ENCODE results near the gene SHROOM2.

DNA sequence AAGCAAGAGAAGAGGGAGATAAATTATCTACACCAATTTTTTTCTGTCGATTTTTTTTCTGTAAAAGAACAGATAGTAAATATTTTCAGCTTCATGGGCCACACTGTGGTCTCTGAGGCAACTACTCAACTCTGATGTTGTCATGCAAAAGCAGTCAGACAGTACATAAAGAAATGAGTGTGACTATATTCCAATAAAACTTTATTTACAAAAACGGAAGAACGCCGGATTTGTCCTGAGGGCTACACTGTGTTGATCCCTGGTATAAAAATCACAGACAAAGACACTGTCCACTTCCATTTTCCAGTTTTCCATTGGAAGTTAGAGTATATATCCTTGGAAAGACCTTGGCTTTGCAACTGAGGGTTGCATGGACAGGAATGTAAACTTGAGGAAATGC lies 38.6 kb upstream of the SHROOM2 start:
- TF ChIP-seq, protein P1, sequence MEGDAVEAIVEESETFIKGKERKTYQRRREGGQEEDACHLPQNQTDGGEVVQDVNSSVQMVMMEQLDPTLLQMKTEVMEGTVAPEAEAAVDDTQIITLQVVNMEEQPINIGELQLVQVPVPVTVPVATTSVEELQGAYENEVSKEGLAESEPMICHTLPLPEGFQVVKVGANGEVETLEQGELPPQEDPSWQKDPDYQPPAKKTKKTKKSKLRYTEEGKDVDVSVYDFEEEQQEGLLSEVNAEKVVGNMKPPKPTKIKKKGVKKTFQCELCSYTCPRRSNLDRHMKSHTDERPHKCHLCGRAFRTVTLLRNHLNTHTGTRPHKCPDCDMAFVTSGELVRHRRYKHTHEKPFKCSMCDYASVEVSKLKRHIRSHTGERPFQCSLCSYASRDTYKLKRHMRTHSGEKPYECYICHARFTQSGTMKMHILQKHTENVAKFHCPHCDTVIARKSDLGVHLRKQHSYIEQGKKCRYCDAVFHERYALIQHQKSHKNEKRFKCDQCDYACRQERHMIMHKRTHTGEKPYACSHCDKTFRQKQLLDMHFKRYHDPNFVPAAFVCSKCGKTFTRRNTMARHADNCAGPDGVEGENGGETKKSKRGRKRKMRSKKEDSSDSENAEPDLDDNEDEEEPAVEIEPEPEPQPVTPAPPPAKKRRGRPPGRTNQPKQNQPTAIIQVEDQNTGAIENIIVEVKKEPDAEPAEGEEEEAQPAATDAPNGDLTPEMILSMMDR (IDR thresholded peaks at IDR 0.05) = no peak
- TF ChIP-seq POLR2A (IDR thresholded peaks at IDR 0.05) (no peak), POLR2AphosphoS5 (IDR thresholded peaks at IDR 0.05) (no peak)
